Stimulated activated CD4-positive, alpha-beta T cell treated with anti-CD3 and anti-CD28 coated beads, Interleukin-12 subunit alpha, Interleukin-12 subunit beta, amount 100 ng/mL, for 4 hours (primary cell): ENCODE measurements around the gene KCNG2.
"Not testable (repeated sequence)": the region's sequence is repeated elsewhere in the genome, so short reads cannot be mapped to it uniquely, and the experiment has no call there.

Experiments
- DNase-seq: peaks from one replicate; pipeline ENCODE4 v3.0.0-alpha.2; 2020

KCNG2 gene

DNA sequence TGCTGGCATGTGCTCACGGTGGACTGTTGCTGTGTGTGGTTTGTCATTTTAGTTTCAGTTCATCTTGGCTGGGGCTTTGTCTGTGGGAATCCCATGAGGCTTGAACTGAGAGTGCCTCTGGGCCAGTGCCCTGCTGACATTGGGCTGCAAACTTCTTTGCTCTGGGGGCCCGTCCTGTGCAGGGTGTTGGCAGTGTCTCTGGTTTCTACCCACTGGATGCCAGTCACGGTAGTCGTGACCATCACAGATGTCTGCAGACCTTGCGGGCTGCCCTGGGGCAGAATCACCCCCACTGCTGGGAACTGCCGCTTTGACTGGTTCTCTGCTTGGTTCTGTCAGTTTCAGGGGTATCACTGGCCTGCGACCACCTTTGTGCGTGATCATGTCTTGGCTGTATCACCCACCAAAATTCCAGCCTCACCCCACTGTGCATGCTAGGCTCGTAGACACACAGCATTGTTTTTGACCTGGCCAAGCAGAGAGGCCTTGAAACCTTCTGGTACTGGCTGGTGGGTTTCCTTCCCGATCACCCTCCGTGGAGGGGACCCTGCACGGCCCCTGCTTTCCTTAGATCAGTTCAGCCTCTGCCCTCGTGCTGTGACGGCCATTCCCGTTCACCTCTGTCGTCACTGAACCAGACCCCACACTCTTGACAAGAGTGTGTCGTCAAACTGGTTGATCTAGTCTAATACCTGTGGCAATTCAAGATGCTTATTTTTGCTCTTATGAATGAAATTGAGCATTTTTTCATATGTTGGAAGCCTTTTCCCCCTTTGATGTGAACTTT is 57.6 kb downstream of the KCNG2 start:
- DNase-seq, result no peak

DNA sequence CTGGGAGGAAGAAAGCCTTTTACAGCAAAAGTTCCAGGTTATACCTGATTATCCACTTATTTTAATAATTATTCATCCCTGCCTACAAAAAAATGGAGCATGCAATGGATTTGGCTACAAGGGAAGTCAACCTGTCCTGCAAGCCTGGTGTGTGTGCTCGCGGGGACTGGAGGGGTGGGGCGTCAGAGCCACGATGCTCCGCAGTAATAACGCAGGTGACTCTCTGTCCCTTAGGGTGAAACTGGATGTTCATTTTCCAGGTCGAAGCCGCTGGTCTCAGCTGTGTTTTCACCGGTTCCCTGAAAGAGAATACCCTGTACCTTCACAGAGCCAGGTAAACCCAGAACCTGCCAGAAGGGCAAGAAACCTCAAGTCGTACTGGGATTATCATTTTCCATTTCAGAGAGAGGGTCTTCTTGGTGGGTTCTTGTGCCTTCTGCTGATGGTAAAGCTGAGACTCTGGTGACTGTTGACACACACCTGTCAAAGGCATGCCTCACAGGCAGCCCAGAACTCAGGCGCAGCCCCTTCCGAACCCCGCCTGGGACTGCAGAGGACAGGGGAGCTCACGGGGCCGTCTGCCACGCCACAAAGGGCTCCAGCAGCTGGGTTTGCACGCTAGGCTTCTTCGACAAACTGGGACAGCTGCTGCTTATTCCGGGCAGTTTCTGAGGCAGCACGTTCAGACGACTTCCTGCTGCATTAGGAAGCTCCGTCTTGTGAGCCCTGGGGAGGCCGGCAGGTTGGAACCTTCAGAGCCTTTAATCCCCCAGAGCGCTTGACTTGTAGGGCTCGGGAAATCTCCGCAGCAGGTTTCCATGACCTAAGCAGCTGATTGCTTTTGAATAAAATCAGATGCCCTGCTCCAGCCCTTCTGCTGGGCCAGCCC is 58.6 kb downstream of the KCNG2 start:
- DNase-seq, result no peak

DNA sequence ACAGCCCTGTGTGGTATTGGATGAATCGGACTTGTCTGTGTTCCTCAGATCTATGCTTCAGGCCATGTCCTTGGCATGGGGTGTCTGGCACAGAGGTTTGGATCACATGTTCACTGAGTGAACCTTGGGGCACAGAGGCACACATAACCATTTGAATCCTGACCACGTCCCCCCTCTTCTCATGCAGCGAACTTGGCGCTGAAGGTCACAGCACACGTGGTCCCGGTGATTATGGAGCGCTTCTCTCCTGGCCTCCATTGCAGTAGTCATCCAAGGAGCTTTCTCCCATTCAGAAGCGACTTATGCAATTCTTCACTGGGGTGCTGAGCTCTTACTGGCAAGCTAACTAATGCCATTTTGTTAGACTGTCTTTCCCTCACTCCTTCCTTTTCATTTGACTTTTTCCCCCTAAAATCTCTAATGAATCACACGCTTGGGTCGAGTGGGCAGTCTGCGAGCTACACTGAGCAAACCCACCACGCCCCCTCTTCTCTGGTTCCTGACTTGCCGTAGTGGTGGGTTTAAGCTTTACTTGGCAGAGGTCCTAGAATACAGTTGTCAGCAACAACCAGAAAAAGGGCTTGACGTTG is 59.4 kb downstream of the KCNG2 start:
- DNase-seq, result no peak

DNA sequence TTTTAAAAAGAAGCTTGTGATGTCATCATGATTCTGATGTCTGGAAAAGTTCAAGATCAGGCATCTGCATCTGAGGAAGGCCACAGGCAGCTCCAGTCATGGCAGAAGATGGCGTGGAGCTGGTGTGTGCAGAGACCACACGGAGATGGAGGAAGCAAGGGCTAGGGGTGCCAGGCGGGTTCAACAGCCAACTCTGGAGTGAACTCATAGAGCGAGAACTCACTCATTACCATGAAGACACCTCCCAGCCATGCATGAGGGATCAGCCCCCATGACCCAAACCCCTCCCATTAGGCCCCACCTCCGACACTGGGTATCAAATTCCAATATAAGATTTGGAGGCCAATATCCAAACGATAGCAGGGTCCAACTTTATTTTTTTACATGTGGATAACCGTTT is 61.6 kb downstream of the KCNG2 start:
- DNase-seq, result no peak

DNA sequence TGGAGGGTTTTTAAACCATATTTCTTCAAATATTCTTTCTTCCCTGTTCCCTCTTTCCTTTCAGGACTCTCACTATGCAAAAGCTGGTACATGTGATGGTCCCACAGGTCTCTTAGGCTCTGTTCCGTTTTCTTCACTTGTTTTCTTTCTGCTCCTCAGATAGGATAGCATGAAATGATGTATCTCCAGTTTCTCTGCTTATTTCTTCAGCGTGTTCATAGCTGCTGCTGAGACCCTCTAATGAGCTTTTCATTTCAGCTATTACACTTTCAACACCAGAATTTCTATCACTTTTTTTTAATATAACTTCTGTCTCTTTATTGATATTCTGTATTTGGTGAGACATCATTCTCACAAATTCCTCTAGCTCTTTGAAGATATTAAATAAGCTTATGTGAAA is 63.9 kb downstream of the KCNG2 start:
- DNase-seq, result no peak

DNA sequence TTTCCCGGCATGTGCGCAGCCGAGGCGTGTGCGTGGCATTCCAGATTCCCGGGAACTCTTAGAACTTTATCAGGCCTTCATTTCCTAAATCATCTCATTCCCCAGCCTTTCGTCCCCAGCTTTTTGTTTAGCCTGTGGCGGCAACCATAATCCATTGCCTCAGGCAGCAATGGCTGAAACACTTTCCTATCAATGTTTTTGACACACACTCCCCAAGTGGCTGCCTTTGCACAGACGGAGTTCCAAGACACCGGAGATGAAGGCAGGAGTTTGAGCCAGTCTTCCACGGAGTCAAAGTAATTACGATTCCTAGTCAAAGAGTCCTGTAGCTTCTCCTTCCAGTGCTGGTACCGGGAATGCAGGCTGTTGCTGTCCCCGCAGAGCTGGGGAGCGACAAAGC is 64.8 kb downstream of the KCNG2 start:
- no peak for DNase-seq

DNA sequence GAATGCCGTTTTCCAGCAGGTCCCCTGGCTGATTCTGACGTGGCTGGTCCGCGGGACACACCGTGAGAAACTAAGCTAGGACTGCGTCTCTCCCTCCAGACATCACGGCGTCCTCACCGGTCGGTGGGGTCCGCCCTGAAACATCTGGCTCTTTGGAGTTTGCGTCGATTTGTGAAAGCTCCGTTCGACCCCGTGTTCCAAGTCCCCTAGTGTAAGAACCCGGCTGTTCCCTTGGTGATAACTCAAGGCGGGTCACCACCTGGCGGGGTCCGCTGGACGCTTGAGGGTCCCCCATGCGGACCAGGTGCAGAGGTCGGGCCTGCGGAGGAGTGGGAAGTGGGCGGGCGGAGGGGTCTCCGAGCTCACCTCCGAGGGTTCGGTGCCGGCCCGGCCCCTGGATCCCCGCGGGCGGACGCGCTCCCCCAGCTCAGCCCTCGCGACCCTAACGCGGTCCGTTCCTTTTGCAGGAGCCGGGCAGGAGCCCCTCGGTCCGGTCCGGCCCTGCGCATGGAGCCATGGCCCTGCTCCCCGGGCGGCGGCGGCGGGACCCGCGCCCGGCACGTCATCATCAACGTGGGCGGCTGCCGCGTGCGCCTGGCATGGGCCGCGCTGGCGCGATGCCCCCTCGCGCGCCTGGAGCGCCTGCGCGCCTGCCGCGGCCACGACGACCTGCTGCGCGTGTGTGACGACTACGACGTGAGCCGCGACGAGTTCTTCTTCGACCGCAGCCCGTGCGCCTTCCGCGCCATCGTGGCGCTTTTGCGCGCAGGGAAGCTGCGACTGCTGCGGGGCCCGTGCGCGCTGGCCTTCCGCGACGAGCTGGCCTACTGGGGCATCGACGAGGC is 65.6 kb downstream of the KCNG2 start:
- no peak for DNase-seq

DNA sequence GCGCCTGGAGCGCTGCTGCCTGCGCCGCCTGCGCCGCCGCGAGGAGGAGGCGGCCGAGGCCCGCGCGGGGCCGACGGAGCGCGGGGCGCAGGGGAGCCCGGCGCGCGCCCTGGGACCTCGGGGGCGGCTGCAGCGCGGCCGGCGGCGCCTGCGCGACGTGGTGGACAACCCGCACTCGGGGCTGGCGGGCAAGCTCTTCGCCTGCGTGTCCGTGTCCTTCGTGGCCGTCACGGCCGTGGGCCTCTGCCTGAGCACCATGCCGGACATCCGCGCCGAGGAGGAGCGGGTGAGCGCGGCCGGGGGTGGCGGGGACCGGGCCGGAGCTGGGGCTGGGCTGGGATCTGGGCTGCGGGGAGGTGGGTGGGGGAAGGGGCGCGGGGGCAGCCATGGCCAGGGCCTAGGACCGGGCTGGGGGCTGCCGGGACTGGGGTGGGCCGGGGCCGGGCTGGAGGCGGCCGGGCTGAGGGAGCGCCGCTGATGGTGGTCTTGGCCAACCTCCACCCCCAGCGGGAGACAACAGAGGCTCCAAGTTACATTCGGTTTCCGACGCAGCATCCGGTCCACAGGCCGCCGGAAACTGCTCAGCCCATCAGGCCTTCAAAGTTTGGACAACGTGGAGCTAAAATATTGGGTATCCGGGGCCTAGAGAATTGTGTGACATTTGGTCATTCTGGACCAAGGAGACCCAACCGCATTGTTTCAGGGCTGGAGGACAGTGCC is 66.4 kb downstream of the KCNG2 start:
- DNase-seq, result no peak

DNA sequence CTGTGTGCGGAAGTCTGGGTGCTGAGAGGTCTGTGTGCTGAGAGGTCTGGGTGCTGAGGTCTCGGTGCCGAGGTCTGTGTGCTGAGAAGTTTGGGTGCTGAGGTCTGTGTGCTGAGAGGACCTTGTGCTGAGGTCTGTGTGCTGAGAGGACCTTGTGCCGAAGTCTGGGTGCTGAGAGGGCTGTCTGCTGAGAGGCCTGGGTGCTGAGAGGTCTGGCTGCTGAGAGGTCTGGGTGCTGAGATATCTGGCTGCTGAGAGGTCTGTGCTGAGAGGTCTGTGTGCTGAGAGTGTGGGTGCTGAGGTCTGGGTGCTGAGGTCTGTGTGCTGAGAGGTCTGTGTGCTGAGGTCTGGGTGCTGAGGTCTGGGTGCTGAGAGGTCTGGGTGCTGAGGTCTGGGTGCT is 67.2 kb downstream of the KCNG2 start:
- DNase-seq, result not testable (repeated sequence)

DNA sequence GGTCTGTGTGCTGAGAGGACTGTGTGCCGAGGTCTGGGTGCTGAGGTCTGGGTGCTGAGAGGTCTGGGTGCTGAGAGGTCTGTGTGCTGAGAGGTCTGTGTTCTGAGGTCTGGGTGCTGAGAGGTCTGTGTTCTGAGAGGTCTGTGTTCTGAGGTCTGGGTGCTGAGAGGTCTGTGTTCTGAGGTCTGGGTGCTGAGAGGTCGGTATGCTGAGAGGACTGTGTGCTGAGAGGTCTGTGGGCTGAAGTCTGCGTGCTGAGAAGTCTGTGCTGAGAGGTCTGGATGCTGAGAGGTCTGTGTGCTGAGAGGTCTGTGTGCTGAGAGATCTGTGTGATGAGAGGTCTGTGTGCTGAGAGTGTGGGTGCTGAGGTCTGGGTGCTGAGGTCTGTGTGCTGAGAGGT is 68.2 kb downstream of the KCNG2 start:
- not testable (repeated sequence) for DNase-seq

DNA sequence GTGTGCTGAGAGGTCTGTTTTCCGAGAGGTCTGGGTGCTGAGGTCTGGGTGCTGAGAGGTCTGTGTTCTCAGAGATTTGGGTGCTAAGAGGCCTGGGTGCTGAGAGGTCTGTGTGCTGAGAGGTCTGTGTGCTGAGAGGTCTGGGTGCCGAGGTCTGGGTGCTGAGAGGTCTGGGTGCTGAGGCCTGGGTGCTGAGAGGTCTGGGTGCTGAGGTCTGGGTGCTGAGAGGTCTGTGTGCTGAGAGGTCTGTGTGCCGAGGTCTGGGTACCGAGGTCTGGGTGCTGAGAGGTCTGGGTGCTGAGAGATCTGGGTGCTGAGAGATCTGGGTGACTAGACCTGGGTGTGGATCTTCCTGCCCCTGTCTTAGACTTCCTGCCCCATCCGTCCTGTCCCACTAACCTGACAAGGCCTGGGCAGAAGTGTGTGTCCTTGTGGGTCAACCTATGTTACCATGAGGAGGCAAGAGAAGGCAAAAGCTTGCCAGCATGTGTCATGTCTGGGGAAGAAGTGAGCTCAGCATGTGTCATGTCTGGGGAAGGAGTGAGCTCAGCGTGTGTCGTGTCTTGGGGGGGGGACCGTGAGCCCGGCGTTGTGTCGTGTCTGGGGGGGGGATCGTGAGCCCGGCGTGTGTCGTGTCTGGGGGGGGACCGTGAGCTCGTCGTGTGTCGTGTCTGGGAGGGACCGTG is 69.3 kb downstream of the KCNG2 start:
- DNase-seq, result no peak

DNA sequence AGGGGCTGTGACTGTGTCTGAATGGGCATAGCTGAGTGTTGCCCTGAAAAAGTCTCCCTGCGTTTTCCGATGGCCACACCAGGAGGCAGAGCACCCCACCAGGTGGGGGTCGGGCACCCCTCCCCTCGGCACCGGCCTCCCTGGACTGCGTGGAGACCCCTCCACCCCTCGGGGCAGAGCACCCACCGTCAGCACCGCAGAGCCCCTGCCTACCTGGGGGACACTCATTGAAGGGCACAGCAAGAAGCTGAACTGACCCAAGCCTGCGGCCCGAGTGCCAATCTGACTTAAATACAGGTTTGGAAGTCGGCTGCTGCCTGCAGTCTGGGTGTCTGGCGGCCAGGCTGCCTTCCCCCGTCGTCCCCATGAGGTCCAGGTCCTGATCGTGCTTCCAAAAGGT is 69.9 kb downstream of the KCNG2 start:
- DNase-seq, result no peak

DNA sequence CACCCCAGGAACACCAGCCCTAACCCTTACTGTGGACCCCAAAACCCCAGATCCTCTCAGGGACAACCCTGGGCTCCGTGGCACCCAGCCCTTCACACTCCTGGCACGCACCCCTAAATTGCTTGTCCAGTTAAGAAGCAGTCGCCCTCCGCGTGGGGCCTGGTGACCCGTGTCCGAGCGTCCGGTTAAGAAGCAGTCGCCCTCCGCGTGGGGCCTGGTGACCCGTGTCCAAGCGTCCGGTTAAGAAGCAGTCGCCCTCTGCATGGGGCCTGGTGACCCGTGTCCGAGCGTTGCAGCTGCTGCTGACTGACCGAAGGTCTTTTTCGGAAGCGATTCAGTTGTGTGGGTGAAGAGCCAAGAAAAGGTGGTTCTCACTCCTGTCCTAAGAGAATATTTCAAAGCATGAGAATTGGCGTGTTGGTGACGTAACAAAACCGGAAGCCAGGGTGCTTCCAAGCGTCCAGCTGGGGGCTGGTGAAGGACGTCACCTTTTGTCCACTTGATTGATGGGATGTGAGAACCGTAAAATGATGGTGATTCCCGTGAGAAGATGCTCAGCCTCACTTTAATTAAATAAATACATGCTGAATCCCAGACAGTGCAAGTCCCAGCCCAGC is 70.5 kb downstream of the KCNG2 start:
- DNase-seq, result no peak

DNA sequence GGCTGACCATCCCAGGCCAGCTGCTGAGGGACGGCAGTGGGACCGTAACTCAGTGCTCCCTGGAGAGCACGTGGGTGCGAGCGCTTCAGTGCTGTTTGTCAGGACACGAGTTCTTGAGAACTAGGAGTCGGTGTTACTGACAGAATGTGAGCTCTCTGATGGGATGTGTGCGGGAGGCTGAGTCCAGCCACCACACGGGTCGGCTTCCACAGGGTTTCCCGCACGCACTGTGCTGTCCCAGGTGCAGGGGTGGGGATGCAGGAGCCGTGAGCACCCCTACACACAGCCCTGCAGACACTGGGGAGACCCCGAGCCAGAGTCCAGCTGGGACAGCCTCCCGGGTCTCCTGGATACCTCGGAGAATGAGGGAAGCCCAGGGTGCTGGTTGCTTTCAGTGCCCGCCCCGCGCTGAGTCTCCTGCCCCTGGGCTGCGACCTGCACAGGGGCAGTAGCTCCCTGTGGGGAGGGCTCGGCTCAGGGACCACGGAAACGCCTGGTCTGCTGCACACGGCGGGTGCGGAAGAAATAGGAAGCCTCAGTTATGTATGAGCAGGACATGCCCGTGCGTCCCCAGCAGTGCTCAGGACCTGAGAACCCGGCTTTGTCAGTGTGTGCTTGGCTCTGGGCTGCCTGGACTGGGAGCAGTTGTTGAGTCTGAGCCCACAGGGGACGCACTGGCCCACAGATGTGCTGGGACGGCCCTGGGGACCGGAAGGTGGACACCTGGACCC is 71.2 kb downstream of the KCNG2 start:
- no peak for DNase-seq

DNA sequence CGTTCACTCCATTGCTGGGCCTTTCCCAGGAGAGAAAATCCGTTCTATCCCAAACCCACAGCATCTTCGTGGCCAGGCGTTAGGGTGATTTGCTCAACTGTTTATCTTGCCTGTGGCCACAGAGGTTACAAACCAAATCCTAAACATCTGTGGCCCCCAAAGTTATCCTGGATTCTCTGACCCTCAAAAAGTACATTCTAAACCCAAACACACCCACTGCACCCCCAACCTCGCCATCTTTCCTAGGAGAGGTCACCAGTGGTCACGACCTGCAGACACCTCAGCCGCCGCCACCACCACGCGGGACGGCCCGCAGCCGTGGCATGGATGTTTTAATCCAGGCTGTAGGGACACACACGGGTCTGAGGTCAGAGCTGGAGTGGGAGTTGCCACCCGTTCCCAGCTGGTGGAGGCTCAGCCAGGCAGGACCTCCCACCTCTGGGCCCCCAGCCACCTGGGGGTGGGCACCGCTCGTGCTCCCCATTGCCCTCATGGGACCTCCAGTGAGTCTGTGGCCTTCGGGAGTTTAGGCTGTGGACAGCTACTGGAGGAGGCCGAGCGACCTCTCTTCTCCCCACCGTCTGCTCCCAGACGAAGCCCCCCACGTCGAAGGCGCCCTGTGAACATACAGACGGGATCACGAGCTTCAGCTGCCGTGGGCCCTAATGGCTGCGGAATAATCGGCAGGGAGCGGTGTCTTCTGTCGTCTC is 72.0 kb downstream of the KCNG2 start:
- no peak for DNase-seq

DNA sequence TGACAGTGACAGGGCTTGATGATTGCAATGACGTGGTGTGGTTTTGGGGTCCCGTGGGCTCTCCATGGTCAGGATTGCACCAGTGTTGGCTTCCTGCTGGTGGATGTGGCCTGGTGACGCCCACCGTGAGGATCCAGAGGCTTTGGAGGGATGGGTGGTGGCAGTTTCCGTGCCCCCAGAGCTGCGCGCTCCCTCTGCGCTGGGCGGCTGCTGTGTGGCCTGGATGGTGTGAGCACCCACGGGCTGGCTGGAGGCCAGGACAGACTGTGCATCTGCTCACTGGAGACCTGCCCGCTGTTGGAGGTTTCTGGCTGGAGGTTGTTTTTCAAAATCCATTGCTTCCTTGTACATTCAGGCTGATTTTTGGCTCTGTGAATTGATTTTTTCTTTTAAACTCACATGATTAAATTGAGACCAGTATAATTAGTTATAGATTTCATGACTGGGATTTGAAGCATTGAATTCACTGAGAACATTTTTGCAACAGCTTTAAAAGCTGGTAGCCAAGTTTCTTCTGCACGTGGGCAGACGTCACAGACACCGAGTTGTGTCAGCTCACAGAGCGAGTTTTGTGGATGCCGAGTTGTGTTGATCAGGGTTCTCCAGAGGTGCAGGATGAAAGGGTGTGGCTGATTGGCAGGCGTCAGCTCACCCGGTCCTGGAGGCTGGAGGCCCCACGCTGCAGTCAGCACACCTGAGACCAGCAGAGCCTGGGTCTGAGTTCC is 72.7 kb downstream of the KCNG2 start:
- DNase-seq, result no peak

DNA sequence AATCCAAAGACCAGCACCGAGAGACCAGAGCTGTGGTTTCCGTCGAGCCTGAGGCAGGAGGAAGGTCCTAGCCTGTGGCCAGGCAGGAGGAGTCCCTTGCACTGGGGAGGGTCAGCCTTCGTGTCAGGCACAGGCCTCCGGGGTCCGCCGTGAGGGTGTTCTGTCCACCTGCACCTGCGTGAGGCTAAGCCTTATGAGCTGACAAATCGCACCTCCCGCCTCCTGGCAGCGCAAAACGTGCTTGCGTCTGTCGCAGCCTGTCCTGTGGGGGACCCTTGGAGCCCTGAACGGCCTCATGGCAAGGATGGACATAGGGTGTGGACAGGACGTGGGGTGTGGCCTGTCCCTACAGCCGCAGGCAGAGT is 73.3 kb downstream of the KCNG2 start:
- no peak for DNase-seq

DNA sequence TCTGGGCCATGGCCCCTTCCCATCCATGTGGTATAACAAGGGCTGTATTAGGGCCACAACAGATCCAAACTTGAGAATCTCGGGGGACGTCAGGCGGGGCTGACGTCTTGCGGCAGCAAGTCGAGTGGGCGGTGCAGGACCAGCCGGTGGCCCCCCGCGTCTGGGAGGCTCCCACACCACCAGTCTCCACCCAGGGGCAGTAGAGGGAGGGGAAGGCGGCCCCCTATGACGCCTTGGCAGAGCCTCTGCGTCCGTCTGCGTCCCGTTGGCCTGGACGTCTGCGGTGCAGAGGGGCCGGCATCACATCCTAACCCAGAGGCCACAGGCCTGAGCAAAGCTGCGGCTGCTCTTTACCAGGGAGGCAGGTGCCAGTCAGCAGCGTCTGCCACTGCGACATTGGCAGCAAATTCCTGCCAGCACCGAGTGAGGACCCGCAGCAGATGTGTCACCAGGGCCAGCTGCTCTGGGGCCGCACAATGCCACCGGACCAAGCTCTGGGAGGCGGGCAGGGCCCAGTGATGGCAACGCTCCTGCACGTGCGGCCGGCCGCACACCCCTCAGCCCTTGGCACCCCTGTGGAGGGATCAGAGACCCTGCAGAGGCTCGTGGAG is 73.8 kb downstream of the KCNG2 start:
- no peak for DNase-seq
